ENCODE results near the gene HOGA1. TPM values are rescaled to one million over a fixed set of nuclear protein-coding genes. Genes with fewer than 3 reads are reported as not detected.
A peak's percentile ranks its signal among the peaks of the same experiment; 100 is the strongest.
"Not testable (repeated sequence)": the region's sequence is repeated elsewhere in the genome, so short reads cannot be mapped to it uniquely, and the experiment has no call there.

The HOGA1 gene
- total RNA-seq, 5 donors from 2014 or later (not counting 1 experiment from before 2014, with no cell fraction given): 0.18 TPM; not detected in 4

DNA sequence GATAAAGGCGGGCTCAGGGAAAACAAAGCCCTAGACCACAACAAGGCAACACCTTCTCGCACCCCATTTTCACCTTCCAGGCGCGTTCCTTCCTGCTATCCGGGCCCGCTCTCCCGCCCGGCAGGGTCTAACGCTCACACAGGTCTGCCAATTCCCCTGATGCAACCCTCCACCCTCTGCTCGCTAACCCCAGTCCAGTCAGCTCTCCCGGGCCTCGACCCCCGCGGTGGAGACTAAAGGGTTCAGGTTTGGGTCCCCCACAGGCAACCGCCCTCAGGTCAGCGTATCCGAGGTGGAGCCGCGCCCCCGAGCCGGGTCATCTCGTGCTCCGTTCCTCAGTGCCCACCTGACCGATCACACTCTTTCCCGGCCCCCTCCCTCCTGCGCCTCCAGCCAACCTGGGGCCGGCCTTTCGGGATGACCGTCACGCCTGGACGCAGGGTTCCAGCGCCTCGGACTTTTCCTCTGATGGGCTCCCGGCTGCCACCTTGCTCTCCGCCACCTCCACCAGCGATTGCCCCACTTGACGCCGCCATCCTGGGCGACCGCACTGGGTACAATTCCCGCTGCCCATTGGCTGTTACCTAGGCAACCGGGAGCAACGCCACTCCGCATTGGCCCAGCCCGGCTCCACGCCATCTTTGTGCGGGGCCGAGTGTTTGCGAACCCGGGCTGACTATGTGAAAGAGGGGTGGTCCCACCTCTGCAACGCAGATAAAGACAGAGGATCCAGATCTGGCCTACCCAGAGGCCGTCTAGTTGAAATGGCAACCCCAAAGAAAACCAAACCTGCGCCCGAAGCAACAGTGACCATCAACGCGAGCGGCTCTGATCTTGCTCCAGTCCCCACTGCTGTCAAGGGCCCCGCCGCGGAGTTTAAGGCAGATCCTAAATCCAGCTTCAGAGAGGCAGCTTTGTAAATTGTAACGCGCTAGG is 49.0 kb downstream of the HOGA1 start, which contains the start of gene MORN4:
MORN4 (minus strand) TSS at position 552 of the 936 bp plus-strand sequence. CDS start 13,847 bp downstream, outside the sequence.
- Mint-ChIP-seq H3K4me1 (peaks cover 12 to 17% (median 16%) of the 10 kb centered on the region in 3 donors), H3K27me3 (peaks cover 0 to 2% of the 10 kb centered on the region in 2 donors), H3K9me3 (no peaks in the 10 kb centered on the region), H3K4me3 (peak within 1 kb of the TSS; percentile 89 to 98 (median 93)), H3K36me3 (no peaks in the 10 kb centered on the region), H3K27ac (peak within 1 kb of the TSS; percentile 78 to 83)
- CTCF ChIA-PET: no interaction called here
- no peak within 1 kb of the TSS for H3K27ac ChIP-seq (ENCODE audit: low read length)
- peak; percentile 79 to 95 (median 90) for DNase-seq
- peak; percentile 99 to 100 (median 100) for ATAC-seq (replicated peaks in 1 of 4)
- no peaks in the 10 kb centered on the region for H3K9me3 ChIP-seq
- POLR2A ChIA-PET: no interaction called here
- peaks cover 0 to 9% of the 10 kb centered on the region in 2 experiments for H3K27me3 ChIP-seq (replicated peaks in 1 of 2; ENCODE audit: control insufficient read depth in 2 of 2, extremely low read depth in 1 of 2, insufficient read depth in 2 of 2, low read length in 1 of 2)
- peaks cover 2 to 13% of the 10 kb centered on the region in 2 experiments for H3K4me1 ChIP-seq (ENCODE audit: control insufficient read depth in 1 of 2, extremely low read depth in 1 of 2, insufficient read depth in 2 of 2, low read length in 2 of 2)
- no peaks in the 10 kb centered on the region for H3K36me3 ChIP-seq (ENCODE audit: control insufficient read depth in 2 of 2, extremely low read depth in 1 of 2, insufficient read depth in 1 of 2, low read length in 1 of 2)
- 7% methylated on average over 57 of the region's 62 CpGs for whole genome bisulfite sequencing (ENCODE audit: insufficient coverage)
- peak within 1 kb of the TSS; percentile 81 to 87 for H3K4me3 ChIP-seq (ENCODE audit: control insufficient read depth in 1 of 2, extremely low read depth in 1 of 2, low read length in 1 of 2)

DNA sequence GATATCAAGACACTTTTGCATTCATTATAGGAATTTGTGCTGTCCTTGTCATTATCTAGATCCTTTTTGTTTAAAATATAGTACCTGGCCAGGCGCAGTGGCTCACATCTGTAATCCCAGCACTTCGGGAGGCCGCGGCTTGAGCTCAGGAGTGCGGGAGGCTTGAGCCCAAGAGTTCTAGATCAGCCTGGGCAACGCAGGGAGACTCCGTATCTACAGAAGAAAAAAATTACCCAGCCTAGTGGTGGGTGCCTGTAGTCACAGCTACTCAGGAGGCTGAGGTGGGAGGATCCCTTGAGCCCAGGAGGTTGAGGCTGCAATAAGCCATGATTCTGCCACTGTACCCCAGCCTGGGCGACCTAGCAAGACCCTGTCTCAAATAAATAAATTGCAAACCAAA is 49.7 kb downstream of the HOGA1 start:
- Histone ChIP-seq H3K9me3 (no peaks in the 10 kb centered on the region), H3K27ac (ENCODE audit: low read length) (no peak overlapping the region), H3K36me3 (ENCODE audit: control insufficient read depth in 2 of 2, extremely low read depth in 1 of 2, insufficient read depth in 1 of 2, low read length in 1 of 2) (no peaks in the 10 kb centered on the region), H3K4me1 (ENCODE audit: control insufficient read depth in 1 of 2, extremely low read depth in 1 of 2, insufficient read depth in 2 of 2, low read length in 2 of 2) (peaks cover 2 to 13% of the 10 kb centered on the region in 2 experiments), H3K4me3 (ENCODE audit: control insufficient read depth in 1 of 2, extremely low read depth in 1 of 2, low read length in 1 of 2) (peak overlapping the region; percentile 81 to 87), H3K27me3 (replicated peaks in 1 of 2; ENCODE audit: control insufficient read depth in 2 of 2, extremely low read depth in 1 of 2, insufficient read depth in 2 of 2, low read length in 1 of 2) (peaks cover 0 to 9% of the 10 kb centered on the region in 2 experiments)
- POLR2A ChIA-PET: no interaction called here
- DNase-seq (peak in 6 of 35 experiments; percentile 2 to 22 (median 9)), ATAC-seq (replicated peaks in 1 of 4) (no peak)
- Mint-ChIP-seq H3K36me3 (no peaks in the 10 kb centered on the region), H3K9me3 (no peaks in the 10 kb centered on the region), H3K27me3 (peaks cover 0 to 2% of the 10 kb centered on the region in 2 donors), H3K4me3 (peak overlapping the region; percentile 89 to 98 (median 93)), H3K4me1 (peaks cover 12 to 17% (median 16%) of the 10 kb centered on the region in 3 donors), H3K27ac (peak overlapping the region; percentile 59 to 83)
- CTCF ChIA-PET: no interaction called here
- 83% methylated on average over 4 of the region's 8 CpGs for WGBS (ENCODE audit: insufficient coverage)

DNA sequence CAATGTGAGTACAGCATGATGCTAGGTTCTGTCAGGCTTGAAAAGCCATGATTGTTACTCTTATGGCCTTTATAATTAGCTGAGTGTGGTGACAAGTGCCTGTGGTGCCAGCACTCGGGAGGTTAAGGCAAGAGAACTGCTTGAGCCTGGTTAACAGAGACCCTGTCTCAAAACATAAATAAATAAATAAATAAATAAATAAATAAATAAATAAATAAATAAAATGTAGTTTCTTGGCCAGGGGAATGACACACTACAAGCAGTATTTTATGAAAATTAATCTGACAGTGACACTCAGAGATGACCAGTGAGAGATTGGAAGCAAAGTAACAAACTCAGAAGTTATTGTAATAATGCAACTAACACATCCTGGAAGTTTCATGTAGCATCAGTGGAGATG is 51.4 kb downstream of the HOGA1 start:
- no peak overlapping the region for H3K4me3 ChIP-seq (ENCODE audit: control insufficient read depth in 1 of 2, extremely low read depth in 1 of 2, low read length in 1 of 2)
- H3K27ac ChIP-seq (ENCODE audit: low read length): no peak overlapping the region
- Mint-ChIP-seq H3K4me3 (no peak overlapping the region), H3K36me3 (no peaks in the 10 kb centered on the region), H3K4me1 (peaks cover 15 to 21% (median 17%) of the 10 kb centered on the region in 3 donors), H3K27ac (no peak overlapping the region), H3K27me3 (peaks cover 0 to 2% of the 10 kb centered on the region in 2 donors), H3K9me3 (no peaks in the 10 kb centered on the region)
- H3K9me3 ChIP-seq: no peaks in the 10 kb centered on the region
- H3K27me3 ChIP-seq (replicated peaks in 1 of 2; ENCODE audit: control insufficient read depth in 2 of 2, extremely low read depth in 1 of 2, insufficient read depth in 2 of 2, low read length in 1 of 2): peaks cover 0 to 9% of the 10 kb centered on the region in 2 experiments
- H3K4me1 ChIP-seq (ENCODE audit: control insufficient read depth in 1 of 2, extremely low read depth in 1 of 2, insufficient read depth in 2 of 2, low read length in 2 of 2): peaks cover 2 to 19% of the 10 kb centered on the region in 2 experiments
- ChIA-PET CTCF (no interaction called here), POLR2A (interaction anchor here in 1 of 2 donors (0.5 kb wide), 1 partner anchor 234 kb away, joined by 3 read pairs; no protein-coding TSS in a partner anchor)
- DNase-seq (no peak), ATAC-seq (replicated peaks in 1 of 4) (no peak)
- H3K36me3 ChIP-seq (ENCODE audit: control insufficient read depth in 2 of 2, extremely low read depth in 1 of 2, insufficient read depth in 1 of 2, low read length in 1 of 2): no peaks in the 10 kb centered on the region
- WGBS (ENCODE audit: insufficient coverage): no CpG with 5 or more reads among the region's 1 CpG

DNA sequence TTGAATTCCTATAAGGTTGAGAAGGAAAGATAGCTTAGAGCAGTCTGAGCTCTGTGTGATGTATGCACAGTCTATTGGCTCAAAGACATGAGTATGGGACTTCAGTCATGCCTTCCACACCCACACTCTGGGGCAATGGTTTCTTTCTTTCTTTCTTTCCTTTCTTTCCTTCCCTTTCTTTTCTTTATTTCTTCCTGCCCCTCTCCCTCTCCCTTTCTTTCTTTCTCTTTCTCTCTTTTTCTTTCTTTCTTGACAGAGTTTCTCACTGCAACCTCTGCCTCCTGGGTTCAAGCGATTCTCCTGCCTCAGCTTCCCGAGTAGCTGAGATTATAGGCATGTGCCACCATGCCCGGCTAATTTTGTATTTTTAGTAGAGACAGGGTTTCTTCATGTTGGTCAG is 54.9 kb downstream of the HOGA1 start:
- CTCF ChIA-PET; H3K36me3 ChIP-seq (ENCODE audit: control insufficient read depth in 2 of 2, extremely low read depth in 1 of 2, insufficient read depth in 1 of 2, low read length in 1 of 2); H3K9me3 Mint-ChIP-seq; POLR2A ChIA-PET; H3K27me3 ChIP-seq (replicated peaks in 1 of 2; ENCODE audit: control insufficient read depth in 2 of 2, extremely low read depth in 1 of 2, insufficient read depth in 2 of 2, low read length in 1 of 2); H3K27ac Mint-ChIP-seq; H3K4me3 ChIP-seq (ENCODE audit: control insufficient read depth in 1 of 2, extremely low read depth in 1 of 2, low read length in 1 of 2); H3K27ac ChIP-seq (ENCODE audit: low read length); H3K4me3 Mint-ChIP-seq; DNase-seq; H3K9me3 ChIP-seq; H3K36me3 Mint-ChIP-seq; H3K27me3 Mint-ChIP-seq; ATAC-seq (replicated peaks in 1 of 4): not testable (repeated sequence)
- no CpG with 5 or more reads among the region's 3 CpGs for WGBS (ENCODE audit: insufficient coverage)
- H3K4me1 Mint-ChIP-seq: peaks cover 24 to 27% (median 25%) of the 10 kb centered on the region in 3 donors
- H3K4me1 ChIP-seq (ENCODE audit: control insufficient read depth in 1 of 2, extremely low read depth in 1 of 2, insufficient read depth in 2 of 2, low read length in 2 of 2): peaks cover 10 to 18% of the 10 kb centered on the region in 2 experiments

DNA sequence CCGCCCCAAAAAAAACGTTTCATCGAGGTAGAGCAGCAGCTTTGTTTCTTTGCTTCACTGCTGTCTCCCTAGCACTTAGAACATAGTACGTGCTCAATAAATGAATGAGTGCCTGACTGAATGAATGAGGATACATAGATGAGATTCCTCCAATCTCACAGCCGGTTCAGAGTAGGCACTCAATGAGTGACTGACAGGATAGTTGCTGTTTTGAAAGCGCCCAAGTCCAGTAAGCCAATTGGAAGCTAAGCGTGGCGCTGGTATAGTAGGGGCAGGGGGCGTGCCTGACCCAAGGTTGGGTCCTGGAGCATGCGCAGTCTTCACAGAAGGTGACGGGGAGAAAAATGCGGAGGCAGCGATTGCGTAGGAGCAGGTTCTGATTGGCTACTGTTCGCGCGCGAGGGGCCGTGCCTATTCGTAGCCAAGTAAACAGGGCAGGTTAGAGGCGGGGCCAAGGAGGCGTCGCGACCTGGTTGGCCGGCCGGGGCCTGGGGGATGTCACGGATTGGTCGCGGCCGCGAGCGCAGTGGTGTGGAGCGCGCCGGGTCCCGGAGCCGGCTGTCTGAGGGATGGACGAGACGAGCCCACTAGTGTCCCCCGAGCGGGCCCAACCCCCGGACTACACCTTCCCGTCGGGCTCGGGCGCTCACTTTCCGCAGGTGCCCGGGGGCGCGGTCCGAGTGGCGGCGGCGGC is 56.1 kb downstream of the HOGA1 start, which contains the start of gene PI4K2A:
PI4K2A (plus strand) TSS at position 498 of the 694 bp plus-strand sequence; CDS start at position 570, 72 bp downstream.
- Histone ChIP-seq H3K4me3 (ENCODE audit: control insufficient read depth in 1 of 2, extremely low read depth in 1 of 2, low read length in 1 of 2) (peak within 1 kb of the TSS; percentile 73 to 74), H3K27ac (ENCODE audit: low read length) (peak within 1 kb of the TSS; percentile 15), H3K4me1 (ENCODE audit: control insufficient read depth in 1 of 2, extremely low read depth in 1 of 2, insufficient read depth in 2 of 2, low read length in 2 of 2) (peaks cover 10 to 18% of the 10 kb centered on the region in 2 experiments), H3K36me3 (ENCODE audit: control insufficient read depth in 2 of 2, extremely low read depth in 1 of 2, insufficient read depth in 1 of 2, low read length in 1 of 2) (peaks cover 8 to 10% of the 10 kb centered on the region in 2 donors), H3K9me3 (no peaks in the 10 kb centered on the region), H3K27me3 (replicated peaks in 1 of 2; ENCODE audit: control insufficient read depth in 2 of 2, extremely low read depth in 1 of 2, insufficient read depth in 2 of 2, low read length in 1 of 2) (no peaks in the 10 kb centered on the region)
- Mint-ChIP-seq H3K9me3 (no peaks in the 10 kb centered on the region), H3K4me3 (peak within 1 kb of the TSS; percentile 93 to 94 (median 94)), H3K27me3 (no peaks in the 10 kb centered on the region), H3K27ac (peak within 1 kb of the TSS; percentile 80 to 83), H3K4me1 (peaks cover 24 to 27% (median 25%) of the 10 kb centered on the region in 3 donors), H3K36me3 (peaks cover 10% of the 10 kb centered on the region)
- POLR2A ChIA-PET: interaction anchor here (0.5 to 1.2 kb wide), 5 partner anchors 9 to 350 kb away, joined by 3 to 10 read pairs (median 4); no protein-coding TSS in a partner anchor
- CTCF ChIA-PET: interaction anchor here in 1 of 2 donors (0.6 to 1.2 kb wide), 4 partner anchors 9 to 164 kb away, joined by 3 to 7 read pairs (median 4); partner anchors contain the start of genes AVPI1 and ZFYVE27
- under 1% methylated on average over 50 of the region's 54 CpGs for WGBS (ENCODE audit: insufficient coverage)
- ATAC-seq (replicated peaks in 1 of 4) (peak; percentile 98 to 100 (median 99)), DNase-seq (peak; percentile 93 to 100 (median 98))
